Osteoblast (primary cell): ENCODE data around the gene PARD3B. TPM values are rescaled to one million over a fixed set of nuclear protein-coding genes. Genes with fewer than 3 reads are reported as not detected.

Experiments used
- DNase-seq: peaks from one replicate; pipeline ENCODE4 v3.0.0; 2011; ENCODE audit warnings: low spot score, mixed read lengths; ENCODE audit not compliant: insufficient read length; ENCODE audit errors: missing footprints
- H2AFZ ChIP-seq: 2 replicates; pipeline ENCODE4 v1.6.0; 2011; ENCODE audit warnings: mild to moderate bottlenecking, low read length
- H3K27ac ChIP-seq: 2 replicates; pipeline ENCODE4 v1.5.1; 2011; ENCODE audit warnings: mild to moderate bottlenecking, low read depth, low read length, moderate library complexity
- H3K27me3 ChIP-seq: 2 replicates; pipeline ENCODE4 v1.6.0; 2012; ENCODE audit warnings: mild to moderate bottlenecking, control low read depth, inconsistent platforms, low read length, moderate library complexity; ENCODE audit not compliant: insufficient read depth
- H3K36me3 ChIP-seq: 2 replicates; pipeline ENCODE4 v1.5.1; 2011; ENCODE audit warnings: mild to moderate bottlenecking, low read length, control low read depth, moderate library complexity; ENCODE audit not compliant: insufficient read depth
- H3K4me1 ChIP-seq: 2 replicates; pipeline ENCODE4 v1.5.1; 2011; ENCODE audit warnings: mild to moderate bottlenecking, low read length, control low read depth, moderate library complexity; ENCODE audit not compliant: insufficient read depth
- H3K4me2 ChIP-seq: 2 replicates; pipeline ENCODE4 v1.6.0; 2011; ENCODE audit warnings: mild to moderate bottlenecking, low read length; ENCODE audit not compliant: insufficient read depth
- H3K4me3 ChIP-seq: fragments of 200-600 bp; sonication (generic); 3 replicates; pipeline ENCODE4 v1.5.1; 2012; ENCODE audit warnings: mild to moderate bottlenecking, low read length, inconsistent platforms; ENCODE audit not compliant: insufficient read depth
- H3K79me2 ChIP-seq: 2 replicates; pipeline ENCODE4 v1.6.0; 2012; ENCODE audit warnings: mild to moderate bottlenecking, low read length, control low read depth, inconsistent platforms; ENCODE audit not compliant: insufficient read depth
- H3K9me3 ChIP-seq: 2 replicates; pipeline ENCODE4 v1.5.1; 2011; ENCODE audit warnings: low read depth, low read length, control low read depth
- H4K20me1 ChIP-seq: 2 replicates; pipeline ENCODE4 v1.6.0; 2012; ENCODE audit warnings: mild to moderate bottlenecking, low read length, control low read depth; ENCODE audit not compliant: insufficient read depth
- CTCF ChIP-seq: IDR thresholded peaks from 2 replicates; pipeline ENCODE4 v1.5.1; 2011; ENCODE audit warnings: mild to moderate bottlenecking, low read depth, low read length, moderate library complexity; ENCODE audit errors: extremely low read depth
- total RNA-seq: library from RNA; depleted of rRNA; stranded (reverse); fragments of >200 nt; gene quantifications from 2 replicates; pipeline ENCODE4 v1.2.3, GENCODE V29; 2012

The PARD3B gene
- total RNA-seq, 1 donor: 22.4 TPM

- no peak for TF ChIP-seq CTCF
- Histone ChIP-seq H4K20me1 (no peaks in the 10 kb centered on the region), H3K27me3 (no peaks in the 10 kb centered on the region), H3K9me3 (no peaks in the 10 kb centered on the region), H3K79me2 (no peaks in the 10 kb centered on the region), H3K4me2 (no peak overlapping the region), H3K36me3 (no peaks in the 10 kb centered on the region), H3K27ac (no peak overlapping the region), H2AFZ (no peak overlapping the region), H3K4me3 (no peak overlapping the region), H3K4me1 (peaks cover 27% of the 10 kb centered on the region)
- no peak for DNase-seq
These were observed 205.1 kb downstream of the PARD3B start for GRCh38 chr2:204750389-204750788.

- no peak overlapping the region for H2AFZ ChIP-seq
- no peak for DNase-seq
- H3K79me2 ChIP-seq: no peaks in the 10 kb centered on the region
- no peaks in the 10 kb centered on the region for H3K36me3 ChIP-seq
- H3K9me3 ChIP-seq: no peaks in the 10 kb centered on the region
- H3K27me3 ChIP-seq: no peaks in the 10 kb centered on the region
- no peak overlapping the region for H3K4me3 ChIP-seq
- H3K27ac ChIP-seq: no peak overlapping the region
- no peaks in the 10 kb centered on the region for H4K20me1 ChIP-seq
- peaks cover 27% of the 10 kb centered on the region for H3K4me1 ChIP-seq
- TF ChIP-seq CTCF: no peak
- H3K4me2 ChIP-seq: no peak overlapping the region
These were observed 206.2 kb downstream of the PARD3B start for GRCh38 chr2:204751472-204751871.

GRCh38 chr2:204753841-204754240, 208.6 kb downstream of the PARD3B start:
- Histone ChIP-seq H4K20me1 (no peaks in the 10 kb centered on the region), H3K79me2 (no peaks in the 10 kb centered on the region), H3K4me3 (no peak overlapping the region), H3K4me1 (peaks cover 18% of the 10 kb centered on the region), H3K27ac (no peak overlapping the region), H3K27me3 (no peaks in the 10 kb centered on the region), H3K4me2 (no peak overlapping the region), H2AFZ (no peak overlapping the region), H3K9me3 (no peaks in the 10 kb centered on the region), H3K36me3 (no peaks in the 10 kb centered on the region)
- no peak for DNase-seq
- no peak for TF ChIP-seq CTCF

GRCh38 chr2:204754898-204755297, 209.6 kb downstream of the PARD3B start:
- Histone ChIP-seq H3K27me3 (no peaks in the 10 kb centered on the region), H3K4me2 (no peak overlapping the region), H3K4me1 (peaks cover 9% of the 10 kb centered on the region), H4K20me1 (no peaks in the 10 kb centered on the region), H3K4me3 (no peak overlapping the region), H3K27ac (no peak overlapping the region), H3K79me2 (no peaks in the 10 kb centered on the region), H2AFZ (no peak overlapping the region), H3K36me3 (no peaks in the 10 kb centered on the region), H3K9me3 (no peaks in the 10 kb centered on the region)
- TF ChIP-seq CTCF: no peak
- no peak for DNase-seq
